GM06990 (cell line): ENCODE data around the gene CCK.

ENCODE experiments used
- DNase-seq: peaks from one replicate; pipeline ENCODE4 v3.0.0-alpha.2; 2011; ENCODE audit not compliant: insufficient read length; ENCODE audit errors: extremely low read depth
- H3K27me3 ChIP-seq: replicated peaks from 2 replicates; pipeline ENCODE4 v1.6.0; 2011; ENCODE audit warnings: low read length; ENCODE audit not compliant: control insufficient read depth, insufficient read depth
- H3K36me3 ChIP-seq: 2 replicates; pipeline ENCODE4 v1.5.1; 2011; ENCODE audit warnings: low read length; ENCODE audit not compliant: control insufficient read depth, insufficient read depth
- H3K4me3 ChIP-seq: replicated peaks from 2 replicates; pipeline ENCODE4 v1.5.1; 2011; ENCODE audit warnings: low read depth, mild to moderate bottlenecking, control low read depth, low read length
- CTCF ChIP-seq: IDR thresholded peaks from 2 replicates; pipeline ENCODE4 v1.5.1; 2011; ENCODE audit warnings: low read length, control low read depth, mild to moderate bottlenecking, inconsistent platforms; ENCODE audit not compliant: insufficient read depth, poor library complexity, severe bottlenecking

CCK gene

GRCh38 chr3:42257007-42257406 is 9.0 kb downstream of the CCK start:
- no peaks in the 10 kb centered on the region for H3K36me3 ChIP-seq
- H3K4me3 ChIP-seq, result no peak overlapping the region
- DNase-seq, result no peak
- TF ChIP-seq CTCF, result no peak
- no peaks in the 10 kb centered on the region; the same call in 1 of the 2 replicates for H3K27me3 ChIP-seq

- TF ChIP-seq CTCF, result no peak
- no peak overlapping the region for H3K4me3 ChIP-seq
- no peaks in the 10 kb centered on the region for H3K36me3 ChIP-seq
- no peaks in the 10 kb centered on the region; the same call in 1 of the 2 replicates for H3K27me3 ChIP-seq
- no peak for DNase-seq
Observed at GRCh38 chr3:42256135-42256819, 9.7 kb downstream of the CCK start.

- Histone ChIP-seq H3K4me3 (no peak overlapping the region), H3K27me3 (no peaks in the 10 kb centered on the region; the same call in 1 of the 2 replicates), H3K36me3 (no peaks in the 10 kb centered on the region)
- no peak for DNase-seq
- TF ChIP-seq CTCF, result no peak
Observed at GRCh38 chr3:42254566-42254965, 11.4 kb downstream of the CCK start.

- H3K27me3 ChIP-seq, result no peaks in the 10 kb centered on the region; the same call in 1 of the 2 replicates
- no peak overlapping the region for H3K4me3 ChIP-seq
- no peaks in the 10 kb centered on the region for H3K36me3 ChIP-seq
- TF ChIP-seq CTCF, result no peak
- no peak for DNase-seq
Observed at GRCh38 chr3:42250761-42251160, 15.2 kb downstream of the CCK start.

- no peaks in the 10 kb centered on the region; the same call in 1 of the 2 replicates for H3K27me3 ChIP-seq
- peak; percentile 51 for DNase-seq
- no peak overlapping the region for H3K4me3 ChIP-seq
- peak; percentile 64 for TF ChIP-seq CTCF
- H3K36me3 ChIP-seq, result no peaks in the 10 kb centered on the region
Observed at GRCh38 chr3:42247576-42248027, 18.4 kb downstream of the CCK start.
